Esophagus muscularis mucosa (tissue), 4 donors: ENCODE measurements around the gene OGDH. TPM values are rescaled to one million over a fixed set of nuclear protein-coding genes. Genes with fewer than 3 reads are reported as not detected.

Experiments
- DNase-seq: peaks from one replicate; pipeline ENCODE4 v3.0.0-alpha.2; 2017; ENCODE audit errors: extremely low spot score
- H3K27ac ChIP-seq, 4 donors: fragments of 200-600 bp; sonication (generic); replicated peaks in 1 of 4; 1 replicate in 3 of 4; 2 replicates in 1 of 4; pipeline ENCODE4 v1.5.1; 2016 to 2019; ENCODE audit warnings: mild to moderate bottlenecking in 1 of 4
- H3K27me3 ChIP-seq, 4 donors: fragments of 200-600 bp; sonication (generic); one replicate each; pipeline versions ENCODE4 v1.5.1 to v1.6.0; 2016 to 2019
- H3K36me3 ChIP-seq, 4 donors: fragments of 200-600 bp; sonication (generic); one replicate each; pipeline ENCODE4 v1.5.1; 2016 to 2019
- H3K4me1 ChIP-seq, 4 donors: fragments of 200-600 bp; sonication (generic); one replicate each; pipeline ENCODE4 v1.5.1; 2016 to 2019
- H3K4me3 ChIP-seq, 4 donors: fragments of 200-600 bp; sonication (generic); 1 replicate in 2 of 4; 2 replicates in 2 of 4; pipeline ENCODE4 v1.5.1; 2016 to 2019; ENCODE audit warnings: mild to moderate bottlenecking in 4 of 4, moderate library complexity in 1 of 4
- H3K9me3 ChIP-seq, 4 donors: fragments of 200-600 bp; sonication (generic); 1 replicate in 3 of 4; 2 replicates in 1 of 4; pipeline ENCODE4 v1.5.1; 2016 to 2019
- EP300 ChIP-seq: sonication (generic); formaldehyde crosslinking; IDR thresholded peaks from one replicate; pipeline ENCODE4 v1.6.1; 2017; ENCODE audit warnings: antibody characterized with exemption
- POLR2A ChIP-seq: fragments of 450-650 bp; IDR thresholded peaks from one replicate; pipeline ENCODE4 v1.6.1; 2017; ENCODE audit warnings: antibody characterized with exemption, moderate library complexity, mild to moderate bottlenecking, low read depth
- POLR2AphosphoS5 ChIP-seq, 2 donors: sonication (generic); formaldehyde crosslinking; IDR thresholded peaks; one replicate each; pipeline ENCODE4 v1.6.1; 2017; ENCODE audit warnings: antibody characterized with exemption in 2 of 2
- WGBS: methylation state at CpG from one replicate; pipeline ENCODE4 v1.1.5; 2018; 5-methylcytosine and 5-hydroxymethylcytosine counted together
- intact Hi-C: fragments of 100-400 bp; cut with DNase I; formaldehyde crosslinking; loops from one replicate; pipeline ENCODE4 v1.15.1; 2023
- total RNA-seq, 4 donors: library from RNA; depleted of rRNA; stranded (reverse); fragments of >200 nt; gene quantifications; one replicate each; pipeline versions ENCODE4 v1.1.0 to v1.2.1, GENCODE V29; 2016
- TF ChIP-seq, protein P1 (sequence below), 3 experiments: fragments of 200-600 bp in 2 of 3; fragments of 450-650 bp in 1 of 3; sonication (generic) in 2 of 3; IDR thresholded peaks; one replicate each; pipeline ENCODE4 v1.5.1; 2017 to 2019; ENCODE audit warnings: antibody characterized with exemption in 3 of 3, mild to moderate bottlenecking in 2 of 3, moderate library complexity in 1 of 3

The OGDH gene
- total RNA-seq, 4 donors from 2014 or later: 135 to 184 (median 145) TPM

DNA sequence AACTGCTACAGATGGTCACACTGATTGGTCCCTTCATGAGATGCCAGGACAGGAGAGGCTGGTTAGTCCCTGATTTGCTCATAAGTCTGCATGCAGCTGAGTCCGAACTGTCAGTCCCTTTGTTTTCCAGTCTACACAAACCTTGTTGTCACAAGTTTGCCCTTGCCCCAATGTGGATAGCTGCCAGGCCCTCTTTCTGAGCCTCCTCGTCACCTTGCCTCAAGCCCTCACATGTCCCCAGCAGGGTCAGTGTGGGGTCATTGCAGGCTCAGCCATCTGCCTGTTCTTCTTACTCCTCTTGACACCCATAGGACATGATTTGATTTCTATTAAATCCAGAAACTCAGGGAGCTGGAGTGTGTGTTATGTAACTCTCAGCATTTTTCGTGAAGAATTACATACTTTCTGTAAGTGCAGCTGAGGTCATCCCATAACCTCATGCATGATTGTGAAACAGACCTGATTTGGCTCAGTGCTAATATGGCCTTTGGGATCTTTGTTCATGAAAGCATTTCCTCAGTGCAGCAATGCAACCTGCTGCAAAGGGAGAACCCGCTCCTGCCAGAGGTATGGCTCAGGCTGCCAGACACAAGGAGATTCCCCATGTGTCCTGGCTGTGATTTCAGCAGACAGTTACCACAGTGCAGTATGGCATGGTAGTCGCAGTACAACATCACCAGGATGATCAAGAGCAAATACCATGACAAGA lies 72.2 kb downstream of the OGDH start:
- WGBS: 76% methylated on average over 5 of the region's 5 CpGs
- Histone ChIP-seq H3K4me1 (peaks cover 20 to 22% (median 21%) of the 10 kb centered on the region in 4 donors), H3K36me3 (peaks cover 49 to 98% (median 90%) of the 10 kb centered on the region in 4 donors), H3K9me3 (no peaks in the 10 kb centered on the region), H3K27me3 (no peaks in the 10 kb centered on the region), H3K4me3 (no peak overlapping the region), H3K27ac (peak overlapping the region in 2 of 4 donors; percentile 12 to 24)
- DNase-seq: no peak
- TF ChIP-seq EP300 (no peak), POLR2AphosphoS5 (IDR thresholded peaks at IDR 0.05) (peak; percentile 22 to 35)
- intact Hi-C loops: no loop called here

DNA sequence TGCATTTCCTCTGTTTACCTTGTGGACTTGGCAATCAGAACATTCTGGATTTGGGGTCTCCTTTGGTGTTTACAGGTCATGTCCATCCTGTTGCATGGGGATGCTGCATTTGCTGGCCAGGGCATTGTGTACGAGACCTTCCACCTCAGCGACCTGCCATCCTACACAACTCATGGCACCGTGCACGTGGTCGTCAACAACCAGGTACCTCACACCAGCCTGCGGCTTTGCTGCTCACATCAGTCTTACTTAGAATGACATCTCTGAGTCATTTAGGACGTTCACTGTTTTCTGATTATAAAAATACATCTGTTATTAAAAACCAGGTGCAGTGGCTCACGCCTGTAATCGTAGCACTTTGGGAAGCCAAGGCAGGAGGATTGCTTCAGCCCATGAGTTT lies 75.2 kb downstream of the OGDH start:
- no peak overlapping the region for H3K27ac ChIP-seq
- TF ChIP-seq POLR2A (no peak), EP300 (no peak), POLR2AphosphoS5 (IDR thresholded peaks at IDR 0.05) (no peak)
- TF ChIP-seq, protein P1, sequence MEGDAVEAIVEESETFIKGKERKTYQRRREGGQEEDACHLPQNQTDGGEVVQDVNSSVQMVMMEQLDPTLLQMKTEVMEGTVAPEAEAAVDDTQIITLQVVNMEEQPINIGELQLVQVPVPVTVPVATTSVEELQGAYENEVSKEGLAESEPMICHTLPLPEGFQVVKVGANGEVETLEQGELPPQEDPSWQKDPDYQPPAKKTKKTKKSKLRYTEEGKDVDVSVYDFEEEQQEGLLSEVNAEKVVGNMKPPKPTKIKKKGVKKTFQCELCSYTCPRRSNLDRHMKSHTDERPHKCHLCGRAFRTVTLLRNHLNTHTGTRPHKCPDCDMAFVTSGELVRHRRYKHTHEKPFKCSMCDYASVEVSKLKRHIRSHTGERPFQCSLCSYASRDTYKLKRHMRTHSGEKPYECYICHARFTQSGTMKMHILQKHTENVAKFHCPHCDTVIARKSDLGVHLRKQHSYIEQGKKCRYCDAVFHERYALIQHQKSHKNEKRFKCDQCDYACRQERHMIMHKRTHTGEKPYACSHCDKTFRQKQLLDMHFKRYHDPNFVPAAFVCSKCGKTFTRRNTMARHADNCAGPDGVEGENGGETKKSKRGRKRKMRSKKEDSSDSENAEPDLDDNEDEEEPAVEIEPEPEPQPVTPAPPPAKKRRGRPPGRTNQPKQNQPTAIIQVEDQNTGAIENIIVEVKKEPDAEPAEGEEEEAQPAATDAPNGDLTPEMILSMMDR (IDR thresholded peaks at IDR 0.05): no peak
- DNase-seq: no peak
- no peaks in the 10 kb centered on the region for H3K27me3 ChIP-seq
- WGBS: 89% methylated on average over 9 of the region's 9 CpGs
- peaks cover 25 to 29% (median 28%) of the 10 kb centered on the region in 4 donors for H3K4me1 ChIP-seq
- H3K4me3 ChIP-seq: no peak overlapping the region
- intact Hi-C loops: no loop called here
- peaks cover 28 to 89% (median 76%) of the 10 kb centered on the region in 4 donors for H3K36me3 ChIP-seq
- H3K9me3 ChIP-seq: no peaks in the 10 kb centered on the region

DNA sequence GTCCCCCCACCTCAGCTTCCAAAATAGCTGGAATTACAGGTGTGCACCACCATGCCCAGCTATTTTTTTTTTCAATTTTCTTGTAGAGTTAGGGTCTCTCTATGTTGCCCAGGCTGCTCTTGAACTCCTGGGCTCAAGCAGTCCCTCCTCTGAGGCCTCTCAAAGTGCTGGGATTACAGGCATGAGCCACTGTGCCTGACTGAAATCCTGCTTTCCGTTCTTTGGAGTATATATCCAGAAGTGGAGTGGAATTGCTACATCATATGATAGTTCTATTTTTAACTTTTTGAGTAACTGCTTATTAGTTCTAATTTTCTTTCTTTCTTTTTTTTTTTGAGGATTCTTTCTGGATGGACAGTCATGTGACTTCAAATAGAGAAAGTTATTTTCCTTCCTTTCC lies 79.3 kb downstream of the OGDH start:
- peaks cover 15 to 81% (median 63%) of the 10 kb centered on the region in 4 donors for H3K36me3 ChIP-seq
- TF ChIP-seq POLR2AphosphoS5 (IDR thresholded peaks at IDR 0.05) (no peak), POLR2A (no peak), EP300 (no peak)
- TF ChIP-seq, protein P1 (IDR thresholded peaks at IDR 0.05): no peak
- no peak overlapping the region for H3K4me3 ChIP-seq
- peaks cover 5 to 9% (median 6%) of the 10 kb centered on the region in 4 donors for H3K4me1 ChIP-seq
- 30% methylated on average over 1 of the region's 1 CpG for WGBS
- intact Hi-C loops: no loop called here
- no peaks in the 10 kb centered on the region for H3K9me3 ChIP-seq
- peak overlapping the region; percentile 9 to 61 (median 46) for H3K27ac ChIP-seq
- DNase-seq: no peak
- H3K27me3 ChIP-seq: no peaks in the 10 kb centered on the region

DNA sequence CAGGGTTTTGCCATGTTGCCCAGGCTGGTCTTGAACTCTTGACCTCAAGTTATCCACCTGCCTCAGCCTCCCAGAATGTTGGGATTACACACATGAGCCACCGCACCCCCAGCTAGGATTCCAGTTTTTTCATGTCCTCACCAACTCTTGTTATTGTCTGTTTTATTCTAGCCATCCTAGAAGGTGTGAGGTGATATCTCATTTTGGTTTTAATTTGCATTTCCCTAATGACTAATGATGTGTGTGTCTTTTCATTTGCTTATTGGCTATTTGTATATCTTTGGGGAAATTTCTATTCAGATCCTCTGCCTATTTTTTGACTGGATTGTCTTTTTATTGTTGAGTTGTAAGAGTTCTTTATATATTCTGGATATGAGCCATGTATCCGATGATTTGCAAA lies 83.0 kb downstream of the OGDH start:
- TF ChIP-seq POLR2AphosphoS5 (IDR thresholded peaks at IDR 0.05) (no peak), POLR2A (no peak), EP300 (no peak)
- TF ChIP-seq, protein P1 (IDR thresholded peaks at IDR 0.05): no peak
- H3K27ac ChIP-seq: no peak overlapping the region
- H3K4me3 ChIP-seq: no peak overlapping the region
- no peak for DNase-seq
- no peaks in the 10 kb centered on the region for H3K27me3 ChIP-seq
- intact Hi-C loops: no loop called here
- no peaks in the 10 kb centered on the region for H3K9me3 ChIP-seq
- 100% methylated on average over 2 of the region's 2 CpGs for WGBS
- H3K4me1 ChIP-seq: peaks cover 5 to 9% (median 6%) of the 10 kb centered on the region in 4 donors
- H3K36me3 ChIP-seq: peaks cover 9 to 78% (median 51%) of the 10 kb centered on the region in 4 donors

DNA sequence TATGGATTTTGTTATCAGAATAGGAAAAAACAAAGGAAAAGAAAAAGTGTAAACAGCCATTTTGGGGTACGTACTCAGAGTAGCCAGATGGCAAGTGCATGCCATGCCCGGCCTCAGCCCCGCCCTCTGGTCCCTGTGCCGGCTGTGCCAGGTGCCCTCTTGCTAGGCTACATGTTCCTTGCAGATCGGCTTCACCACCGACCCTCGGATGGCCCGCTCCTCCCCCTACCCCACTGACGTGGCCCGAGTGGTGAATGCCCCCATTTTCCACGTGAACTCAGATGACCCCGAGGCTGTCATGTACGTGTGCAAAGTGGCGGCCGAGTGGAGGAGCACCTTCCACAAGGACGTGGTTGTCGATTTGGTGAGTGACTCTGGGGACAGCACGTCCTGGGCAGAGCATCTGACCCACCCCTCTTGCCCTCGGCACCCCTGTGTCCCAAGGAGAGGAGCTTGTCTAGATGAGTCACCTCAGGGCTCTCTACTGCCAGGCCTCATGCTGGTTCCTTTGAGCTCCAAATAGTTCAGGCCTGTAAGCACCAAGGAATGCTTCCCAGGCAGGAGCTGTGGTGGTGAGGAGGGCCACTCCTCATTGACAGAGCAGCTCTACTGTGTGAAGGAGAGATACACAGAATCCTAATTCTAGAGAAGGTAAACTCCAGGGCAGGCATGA lies 87.3 kb downstream of the OGDH start:
- H3K4me1 ChIP-seq: no peaks in the 10 kb centered on the region
- no peak for TF ChIP-seq POLR2AphosphoS5 (IDR thresholded peaks at IDR 0.05)
- no peak for TF ChIP-seq POLR2A
- no peak for TF ChIP-seq EP300
- TF ChIP-seq, protein P1 (IDR thresholded peaks at IDR 0.05): no peak
- no peaks in the 10 kb centered on the region for H3K9me3 ChIP-seq
- DNase-seq: no peak
- no peak overlapping the region for H3K27ac ChIP-seq
- H3K27me3 ChIP-seq: no peaks in the 10 kb centered on the region
- WGBS: 86% methylated on average over 19 of the region's 19 CpGs
- no peak overlapping the region for H3K4me3 ChIP-seq
- intact Hi-C loops: no loop called here
- H3K36me3 ChIP-seq: peaks cover 40 to 93% (median 76%) of the 10 kb centered on the region in 4 donors
